ENCODE results near the gene MAG.

Gene MAG

DNA sequence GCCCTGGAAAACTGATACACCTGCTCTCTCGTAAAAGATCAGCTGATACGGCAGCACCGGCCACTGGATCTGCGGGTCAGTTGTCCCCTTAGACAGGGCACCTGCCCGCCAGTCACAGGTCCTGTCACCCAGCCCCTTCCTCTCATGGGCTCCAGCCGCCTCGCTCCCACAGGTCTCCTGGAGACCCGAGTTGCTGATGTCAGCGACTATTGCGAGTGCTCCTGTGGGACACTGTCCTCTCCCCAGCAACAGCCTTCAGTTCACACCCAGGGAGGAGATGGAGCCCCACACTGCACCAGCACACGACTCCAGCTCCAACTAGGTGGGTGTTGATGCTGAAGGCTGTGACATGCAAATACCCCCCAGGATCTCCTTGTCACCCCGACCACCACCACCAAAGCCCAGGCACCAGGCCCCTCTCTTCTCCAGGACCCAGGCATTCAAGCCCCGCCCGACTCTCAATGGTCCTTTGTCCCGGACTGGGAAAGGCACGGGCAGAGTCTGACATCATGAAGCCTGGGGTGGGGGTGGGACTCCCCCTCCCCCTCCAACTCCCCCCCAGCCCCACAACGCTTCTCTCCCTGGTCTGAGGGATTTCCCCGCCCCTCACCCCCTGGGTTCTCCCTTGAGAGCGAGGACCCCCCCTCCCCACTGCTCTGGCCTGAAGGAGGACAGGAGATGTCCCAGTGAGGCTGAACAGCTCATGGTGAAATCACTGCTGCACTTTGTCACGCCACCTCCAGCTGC is 1.4 kb upstream of the MAG start:
- DNase-seq (ENCODE audit: low read depth): no peak
- TF ChIP-seq, protein P1, sequence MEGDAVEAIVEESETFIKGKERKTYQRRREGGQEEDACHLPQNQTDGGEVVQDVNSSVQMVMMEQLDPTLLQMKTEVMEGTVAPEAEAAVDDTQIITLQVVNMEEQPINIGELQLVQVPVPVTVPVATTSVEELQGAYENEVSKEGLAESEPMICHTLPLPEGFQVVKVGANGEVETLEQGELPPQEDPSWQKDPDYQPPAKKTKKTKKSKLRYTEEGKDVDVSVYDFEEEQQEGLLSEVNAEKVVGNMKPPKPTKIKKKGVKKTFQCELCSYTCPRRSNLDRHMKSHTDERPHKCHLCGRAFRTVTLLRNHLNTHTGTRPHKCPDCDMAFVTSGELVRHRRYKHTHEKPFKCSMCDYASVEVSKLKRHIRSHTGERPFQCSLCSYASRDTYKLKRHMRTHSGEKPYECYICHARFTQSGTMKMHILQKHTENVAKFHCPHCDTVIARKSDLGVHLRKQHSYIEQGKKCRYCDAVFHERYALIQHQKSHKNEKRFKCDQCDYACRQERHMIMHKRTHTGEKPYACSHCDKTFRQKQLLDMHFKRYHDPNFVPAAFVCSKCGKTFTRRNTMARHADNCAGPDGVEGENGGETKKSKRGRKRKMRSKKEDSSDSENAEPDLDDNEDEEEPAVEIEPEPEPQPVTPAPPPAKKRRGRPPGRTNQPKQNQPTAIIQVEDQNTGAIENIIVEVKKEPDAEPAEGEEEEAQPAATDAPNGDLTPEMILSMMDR (IDR thresholded peaks at IDR 0.05; ENCODE audit: low read length, missing control alignments): no peak
- H3K4me3 ChIP-seq (replicated peaks; ENCODE audit: low read depth, low read length): no peak overlapping the region

DNA sequence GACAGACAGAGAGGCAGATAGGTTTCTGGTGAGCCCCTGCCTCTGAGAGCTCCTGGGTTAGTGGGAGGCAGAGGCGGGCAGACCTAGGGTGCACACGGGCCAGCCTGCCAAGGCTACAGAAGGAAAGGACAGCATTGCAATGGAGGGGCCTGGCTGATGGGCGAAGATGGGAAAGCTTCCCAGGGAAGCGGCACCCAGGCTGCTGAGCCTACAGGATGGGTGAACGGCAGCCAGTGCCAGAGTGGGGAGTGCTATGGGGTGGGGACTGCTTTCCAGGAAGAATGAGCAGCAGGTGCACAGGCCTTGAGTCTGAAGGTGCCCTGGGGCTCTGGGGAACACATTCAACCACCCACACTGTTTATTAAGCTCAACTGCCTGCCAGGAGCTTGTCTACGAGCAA is 702 bp upstream of the MAG start:
- no peak for DNase-seq (ENCODE audit: low read depth)
- TF ChIP-seq, protein P1 (IDR thresholded peaks at IDR 0.05; ENCODE audit: low read length, missing control alignments): no peak
- no peak overlapping the region for H3K4me3 ChIP-seq (replicated peaks; ENCODE audit: low read depth, low read length)

DNA sequence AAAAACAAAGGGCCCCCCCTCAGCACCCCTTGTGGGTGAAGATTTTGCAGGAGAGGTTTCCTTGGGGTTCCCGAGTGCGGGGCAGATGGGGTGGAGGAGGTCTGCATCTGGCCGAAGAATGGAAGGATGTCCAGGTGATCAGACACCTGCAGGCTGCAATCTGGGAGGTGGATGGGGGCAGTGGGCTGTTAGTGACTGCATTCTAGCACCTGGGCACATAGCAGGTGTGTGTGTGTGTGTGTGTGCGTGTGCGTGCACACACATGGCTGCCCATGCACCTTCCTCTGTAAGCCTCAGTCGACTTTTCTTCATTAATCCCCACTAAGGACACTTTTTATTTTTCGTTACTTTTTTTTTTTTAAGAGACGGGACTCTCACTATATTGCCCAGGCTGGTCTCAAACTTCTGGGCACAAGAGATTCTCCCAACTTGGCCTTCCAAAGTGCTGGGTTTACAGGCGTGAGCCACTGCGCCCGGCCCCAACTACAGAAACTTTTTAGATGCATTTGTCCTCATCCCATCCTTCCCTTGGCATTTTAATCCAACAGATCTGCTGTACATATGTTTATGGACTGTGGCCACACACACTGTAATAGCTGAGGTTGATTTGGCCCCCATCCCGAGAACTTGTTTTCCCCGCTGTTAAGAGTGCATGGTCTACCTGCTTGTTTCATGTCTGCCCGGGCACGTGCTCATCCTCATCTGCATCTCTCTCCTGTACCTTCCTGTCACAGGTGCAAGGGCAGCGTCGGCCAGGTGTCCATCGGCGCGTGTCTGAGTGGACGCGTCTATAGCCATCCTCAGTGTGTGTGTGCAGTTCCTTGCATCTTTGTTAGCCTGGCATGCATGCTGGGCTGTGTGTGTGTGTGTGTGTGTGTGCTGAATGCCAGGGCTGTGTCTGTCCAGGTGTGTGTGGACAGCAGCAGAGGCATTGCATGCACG is 731 bp downstream of the MAG start:
- no peak overlapping the region for H3K4me3 ChIP-seq (replicated peaks; ENCODE audit: low read depth, low read length)
- DNase-seq (ENCODE audit: low read depth): no peak
- TF ChIP-seq, protein P1 (IDR thresholded peaks at IDR 0.05; ENCODE audit: low read length, missing control alignments): no peak

DNA sequence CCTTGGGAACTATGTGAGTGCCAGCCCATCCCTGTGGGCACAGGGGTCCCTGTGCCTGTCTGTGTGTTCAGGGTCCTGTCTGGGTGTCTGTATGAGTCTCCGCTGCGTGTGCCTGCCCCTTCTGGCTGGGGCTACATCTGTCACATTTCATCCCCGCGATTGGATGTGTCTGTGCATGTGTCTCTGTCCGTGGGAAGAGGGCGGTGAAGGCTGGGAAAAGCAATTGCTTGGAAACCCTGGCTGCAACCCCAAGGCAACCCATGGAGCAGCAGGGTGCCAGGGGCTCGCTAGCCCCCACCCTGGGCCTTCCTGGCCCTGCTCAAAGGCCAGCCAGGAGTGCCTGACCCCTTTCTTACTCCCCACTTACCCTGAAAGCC is 1.4 kb downstream of the MAG start:
- no peak for DNase-seq (ENCODE audit: low read depth)
- H3K4me3 ChIP-seq (replicated peaks; ENCODE audit: low read depth, low read length): no peak overlapping the region

DNA sequence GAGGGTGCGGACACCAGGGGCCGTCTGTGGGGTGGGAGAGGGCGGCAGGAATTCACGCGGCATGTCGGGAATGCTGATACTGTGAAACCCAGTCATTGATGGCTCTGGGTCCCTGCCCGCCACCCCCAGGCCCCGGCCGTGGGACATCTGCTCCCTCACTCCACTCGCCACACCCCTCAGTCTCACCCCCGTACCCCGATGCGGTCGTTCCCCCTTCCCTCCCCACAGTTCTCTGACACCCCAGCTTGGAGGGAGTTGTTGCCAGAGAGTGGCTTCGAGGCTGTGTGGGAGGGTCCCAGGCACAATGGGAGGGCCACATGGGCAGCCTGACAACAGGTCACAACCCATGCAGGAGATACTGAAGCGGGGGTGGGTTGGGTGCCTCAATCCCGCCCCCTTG is 1.8 kb downstream of the MAG start:
- no peak overlapping the region for H3K4me3 ChIP-seq (replicated peaks; ENCODE audit: low read depth, low read length)
- TF ChIP-seq, protein P1 (IDR thresholded peaks at IDR 0.05; ENCODE audit: low read length, missing control alignments): no peak
- no peak for DNase-seq (ENCODE audit: low read depth)

More for the DNA sequence above, 1.4 kb downstream of the MAG start:
- TF ChIP-seq, protein P1 (IDR thresholded peaks at IDR 0.05; ENCODE audit: low read length, missing control alignments): no peak

DNA sequence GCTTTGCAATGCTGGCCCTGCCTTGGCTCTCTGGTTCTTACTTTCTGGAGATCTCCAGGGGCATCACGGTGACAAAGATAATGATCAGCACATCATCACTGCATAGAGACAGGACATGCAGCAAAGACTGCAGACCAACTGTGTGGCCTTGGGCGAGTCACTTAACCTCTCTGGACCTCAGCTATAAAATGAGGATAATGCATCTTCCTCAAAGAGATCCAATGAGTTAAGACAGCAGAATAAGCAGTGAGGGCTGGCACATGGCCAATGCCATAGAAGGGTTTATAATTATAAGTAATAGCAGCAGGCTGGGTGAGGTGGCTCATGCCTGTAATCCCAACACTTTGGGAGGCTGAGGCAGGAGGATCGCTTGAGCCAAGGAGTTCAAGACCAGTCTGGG is 2.4 kb downstream of the MAG start:
- no peak for DNase-seq (ENCODE audit: low read depth)
- TF ChIP-seq, protein P1 (IDR thresholded peaks at IDR 0.05; ENCODE audit: low read length, missing control alignments): no peak
- H3K4me3 ChIP-seq (replicated peaks; ENCODE audit: low read depth, low read length): no peak overlapping the region

All from fibroblast of pulmonary artery (primary cell).